ENCODE data around the gene AGPAT3.

DNA sequence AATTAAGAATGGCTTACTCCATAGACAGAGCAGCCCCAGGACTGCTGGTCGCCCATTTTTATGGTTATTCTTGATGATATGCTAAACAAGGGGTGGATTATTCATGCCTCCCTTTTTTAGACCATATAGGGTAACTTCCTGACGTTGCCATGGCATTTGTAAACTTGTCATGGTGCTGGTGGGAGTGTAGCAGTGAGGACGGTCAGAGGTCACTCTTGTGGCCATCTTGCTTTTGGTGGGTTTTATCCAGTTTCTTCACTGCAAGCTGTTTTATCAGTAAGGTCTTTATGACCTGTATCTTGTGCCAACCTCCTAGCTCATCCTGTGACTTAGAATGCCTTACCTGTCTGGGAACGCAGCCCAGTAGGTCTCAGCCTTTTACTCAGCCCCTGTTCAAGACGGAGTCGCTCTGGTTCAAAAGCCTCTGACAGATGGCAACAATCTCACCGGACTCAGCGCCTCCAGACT lies 5.2 kb upstream of the AGPAT3 start:
- TF ChIP-seq POLR2A (IDR thresholded peaks at IDR 0.05; ENCODE audit: low read depth, low read length): no peak
- TF ChIP-seq TAF1 (IDR thresholded peaks at IDR 0.05; ENCODE audit: borderline replicate concordance, low read depth, low read length): no peak
- TF ChIP-seq POLR2AphosphoS5 (IDR thresholded peaks at IDR 0.05; ENCODE audit: low read depth, low read length): no peak

Data from GM12892 (cell line).